GM04503 (cell line): ENCODE results near the gene AP1G1.
"Not testable (repeated sequence)": the region's sequence is repeated elsewhere in the genome, so short reads cannot be mapped to it uniquely, and the experiment has no call there.

Experiments
- DNase-seq: peaks from one replicate; pipeline ENCODE4 v3.0.0-alpha.2; 2012; ENCODE audit warnings: low read depth

AP1G1 gene

DNA sequence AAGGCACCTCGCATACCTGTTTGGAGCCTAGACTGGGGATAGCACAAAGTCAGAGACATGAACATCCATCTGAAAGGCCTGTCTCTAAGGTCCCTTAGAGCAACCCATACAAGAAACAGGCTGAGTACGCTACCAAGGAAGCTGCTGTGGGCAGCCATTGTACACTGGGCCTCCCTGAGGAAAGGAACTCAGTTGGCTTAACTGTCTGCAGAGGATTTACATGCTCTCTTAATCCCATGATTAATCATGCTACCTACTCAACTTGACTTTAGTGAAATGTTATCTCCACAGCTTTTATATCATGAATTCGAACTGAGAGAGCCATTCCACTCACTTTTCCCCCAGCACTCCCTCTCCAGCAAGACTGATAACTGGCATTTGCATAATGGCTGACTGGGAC, 110.1 kb downstream of the AP1G1 start:
- no peak for DNase-seq

DNA sequence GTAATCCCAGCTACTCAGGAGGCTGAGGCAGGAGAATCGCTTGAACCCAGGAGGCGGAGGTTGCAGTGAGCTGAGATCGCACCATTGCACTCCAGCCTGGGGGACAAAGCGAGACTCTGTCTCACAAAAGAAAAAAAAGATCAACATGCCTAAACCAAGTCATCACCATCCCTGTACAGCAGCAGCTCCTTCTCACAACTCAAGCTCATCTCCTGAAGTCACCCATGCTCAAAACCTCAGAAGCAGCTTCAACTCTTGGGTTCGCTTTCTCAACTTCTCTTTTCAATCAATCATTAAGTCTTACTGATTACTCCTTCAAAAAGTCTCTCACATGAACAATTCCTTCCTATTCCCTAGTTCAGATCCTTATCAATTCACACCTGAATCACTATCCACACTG, 115.5 kb downstream of the AP1G1 start:
- DNase-seq: no peak

DNA sequence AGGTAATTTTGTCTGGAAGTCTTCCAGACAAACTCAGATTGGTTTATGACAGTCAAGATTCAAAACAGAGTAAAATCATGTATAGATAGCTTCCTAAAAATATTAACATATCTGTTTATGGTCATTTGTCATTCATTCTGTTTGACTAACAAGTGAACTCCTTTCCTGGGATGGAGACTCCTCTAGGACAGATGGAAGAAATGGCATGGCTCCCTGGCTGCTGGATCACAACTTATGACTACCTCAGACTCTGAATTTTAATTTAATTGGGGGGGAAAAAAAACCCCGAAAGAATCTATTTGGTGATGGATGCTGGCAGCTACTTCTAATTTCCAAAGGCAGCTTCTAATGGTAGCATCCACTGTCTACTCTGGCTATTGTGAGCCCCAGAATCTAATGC, 118.7 kb downstream of the AP1G1 start:
- DNase-seq: no peak

DNA sequence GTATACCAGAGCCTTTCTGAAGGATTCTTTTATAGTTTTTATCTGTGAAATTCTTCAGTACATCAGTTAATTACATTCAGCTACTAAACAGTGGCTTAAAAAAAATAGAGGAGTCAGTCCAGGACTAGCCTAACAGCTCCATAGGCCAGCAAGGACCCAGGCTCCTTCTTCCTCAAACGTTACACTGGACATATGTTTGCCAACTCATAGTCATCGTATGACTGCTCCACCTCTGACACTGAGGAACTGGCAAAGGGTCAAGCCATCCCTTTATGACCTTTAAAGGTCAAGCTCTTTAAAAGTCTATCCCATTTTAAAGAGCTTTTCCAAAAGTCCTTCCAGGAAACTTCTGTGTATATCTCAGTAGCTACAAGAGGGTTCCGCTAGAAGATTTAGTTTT, 120.8 kb downstream of the AP1G1 start:
- no peak for DNase-seq

DNA sequence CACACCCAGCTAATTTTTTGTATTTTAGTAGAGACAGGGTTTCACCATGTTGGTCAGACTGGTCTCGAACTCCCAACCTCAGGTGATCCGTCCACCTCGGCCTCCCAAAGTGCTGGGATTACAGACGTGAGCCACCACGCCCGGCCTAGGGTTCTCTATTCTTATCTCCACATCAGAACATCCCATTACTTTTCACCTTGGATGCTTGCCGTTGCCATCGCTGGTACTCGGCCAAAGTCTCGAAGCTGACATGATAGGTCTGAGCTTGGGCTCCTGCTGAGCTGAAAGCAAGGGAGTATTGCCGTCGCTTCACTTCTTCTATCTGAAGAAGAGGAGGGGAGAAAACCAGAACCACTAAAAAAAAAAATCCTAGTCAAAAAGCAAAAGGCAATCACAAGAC, 124.4 kb downstream of the AP1G1 start:
- DNase-seq: not testable (repeated sequence)

DNA sequence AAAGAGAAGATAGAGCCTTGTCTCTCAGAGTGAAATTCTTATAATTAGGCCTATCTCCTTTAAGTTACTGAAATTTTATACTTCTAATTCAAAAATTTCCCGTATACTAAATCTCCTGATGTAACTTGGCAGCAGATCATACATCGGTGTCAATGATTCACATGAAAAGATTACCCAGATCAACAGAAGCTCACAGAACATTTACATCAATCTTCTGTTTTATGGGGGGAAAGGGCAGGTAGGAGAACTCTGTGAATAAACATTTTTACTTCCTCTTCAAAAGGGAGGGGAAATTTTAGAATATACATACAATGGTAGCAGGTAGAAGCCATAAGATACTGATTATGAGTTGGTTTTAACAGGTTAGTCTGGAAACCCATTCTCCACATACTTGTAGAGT, 127.3 kb downstream of the AP1G1 start:
- DNase-seq: no peak
